Measurements from ENCODE around the gene GRM8. TPM values are rescaled to one million over a fixed set of nuclear protein-coding genes. Genes with fewer than 3 reads are reported as not detected.

GRM8 gene
- total RNA-seq, 1 donor from 2014 or later, result 0.72 TPM

DNA sequence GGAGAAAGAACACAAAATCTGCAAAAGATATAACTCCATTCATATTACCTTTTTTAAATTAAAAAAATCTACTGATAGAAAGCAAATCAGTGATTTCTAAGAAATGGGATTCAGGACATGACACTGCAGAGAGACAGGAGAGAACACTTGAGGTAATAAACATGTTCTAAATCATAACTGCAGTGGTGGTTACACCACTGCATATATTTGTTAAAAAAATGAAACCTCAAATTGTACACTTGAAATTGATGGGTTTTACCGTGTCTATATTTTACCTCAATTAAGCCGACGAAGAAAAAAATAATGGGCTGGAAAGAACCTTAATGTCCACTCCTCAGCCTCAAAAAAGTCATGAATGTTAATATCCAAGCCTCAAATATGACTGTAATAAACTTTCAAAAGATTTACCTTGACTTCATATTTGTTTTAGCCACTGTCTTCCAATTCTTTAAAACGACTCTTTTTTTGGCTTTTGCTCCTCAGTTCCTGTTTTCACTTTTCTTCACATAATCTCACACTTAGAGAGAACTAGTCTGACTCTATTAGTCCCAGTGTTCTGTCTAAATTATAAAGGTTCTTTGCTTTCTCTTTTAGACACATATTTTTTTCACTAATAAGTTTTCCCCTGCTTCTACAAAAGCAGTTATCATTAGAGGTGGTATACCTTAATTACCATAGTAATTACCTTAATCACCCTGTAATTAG, 502.4 kb downstream of the GRM8 start:
- DNase-seq (ENCODE audit: low read depth), result no peak

GRCh38 chr7:126728967-126729366, 523.8 kb downstream of the GRM8 start:
- DNase-seq (ENCODE audit: low read depth), result no peak

GRCh38 chr7:126727930-126728391, 524.8 kb downstream of the GRM8 start:
- peak; percentile 36 for DNase-seq (ENCODE audit: low read depth)

GRCh38 chr7:126723966-126724544, 528.7 kb downstream of the GRM8 start:
- no peak for DNase-seq (ENCODE audit: low read depth)

GRCh38 chr7:126720232-126720631, 532.5 kb downstream of the GRM8 start:
- DNase-seq (ENCODE audit: low read depth), result peak; percentile 17

GRCh38 chr7:126718419-126718818, 534.3 kb downstream of the GRM8 start:
- no peak for DNase-seq (ENCODE audit: low read depth)

DNA sequence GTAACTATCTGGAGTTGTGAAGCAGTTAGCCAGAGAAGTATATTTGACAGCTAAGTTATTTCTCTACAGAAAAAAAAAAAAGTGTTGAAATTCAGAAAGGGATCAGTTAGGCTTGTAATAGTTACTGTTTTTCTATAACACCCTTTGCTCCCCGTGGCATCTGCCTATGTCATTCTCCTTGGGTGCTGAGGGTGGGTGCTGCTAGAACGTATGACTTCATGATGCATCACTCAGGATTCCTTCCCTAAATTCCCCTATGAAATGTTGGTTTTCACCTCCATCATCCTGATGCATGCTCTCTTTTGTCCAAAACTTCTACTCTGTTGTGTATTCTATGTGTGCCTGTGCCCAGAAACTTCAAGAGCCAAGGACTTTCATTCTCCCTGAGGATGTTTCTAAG, 536.4 kb downstream of the GRM8 start:
- no peak for DNase-seq (ENCODE audit: low read depth)

- peak; percentile 48 for DNase-seq (ENCODE audit: low read depth)
Observed at GRCh38 chr7:126715076-126715475, 537.7 kb downstream of the GRM8 start.

- DNase-seq (ENCODE audit: low read depth), result peak; percentile 28
Observed at GRCh38 chr7:126702242-126703016, 550.3 kb downstream of the GRM8 start.

- DNase-seq (ENCODE audit: low read depth), result peak; percentile 91
Observed at GRCh38 chr7:126700807-126701604, 551.7 kb downstream of the GRM8 start.

DNA sequence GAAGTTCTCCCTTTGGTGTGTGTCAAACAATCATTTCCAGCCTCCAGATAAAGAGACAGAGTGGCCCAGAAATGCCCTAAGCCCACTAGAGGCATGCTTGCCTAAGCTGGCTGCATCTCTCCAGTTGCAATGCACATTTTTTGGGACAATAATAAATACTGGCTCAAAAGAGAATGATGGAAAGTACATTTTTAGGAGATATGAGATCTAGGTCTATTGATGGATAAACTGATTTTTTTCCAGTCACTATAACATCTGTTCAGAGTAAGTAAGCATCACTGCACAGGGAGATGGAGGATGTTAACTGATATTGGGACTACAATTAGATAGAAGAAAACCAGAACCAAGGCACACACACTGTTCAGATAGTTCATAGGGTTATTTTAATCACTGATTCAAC, 553.0 kb downstream of the GRM8 start:
- no peak for DNase-seq (ENCODE audit: low read depth)

DNA sequence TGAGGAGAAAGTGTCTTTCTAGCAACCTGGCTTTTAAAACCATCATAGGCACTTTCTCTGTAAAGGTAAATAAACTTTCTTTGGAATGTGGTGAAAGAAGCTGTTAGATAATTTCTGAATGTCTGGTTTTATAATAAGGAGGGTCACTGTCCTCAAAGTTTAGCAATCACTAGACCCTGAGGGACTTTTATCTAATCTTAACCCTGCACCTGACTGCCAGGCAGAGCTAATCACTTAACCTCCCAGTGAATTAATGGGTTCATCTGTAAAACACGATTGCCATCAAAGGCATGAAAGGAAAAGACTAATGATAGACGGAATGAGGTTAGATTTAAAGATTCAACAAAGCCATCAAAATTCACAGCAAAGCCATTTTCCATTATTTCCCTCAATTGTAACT, 553.8 kb downstream of the GRM8 start:
- no peak for DNase-seq (ENCODE audit: low read depth)

DNA sequence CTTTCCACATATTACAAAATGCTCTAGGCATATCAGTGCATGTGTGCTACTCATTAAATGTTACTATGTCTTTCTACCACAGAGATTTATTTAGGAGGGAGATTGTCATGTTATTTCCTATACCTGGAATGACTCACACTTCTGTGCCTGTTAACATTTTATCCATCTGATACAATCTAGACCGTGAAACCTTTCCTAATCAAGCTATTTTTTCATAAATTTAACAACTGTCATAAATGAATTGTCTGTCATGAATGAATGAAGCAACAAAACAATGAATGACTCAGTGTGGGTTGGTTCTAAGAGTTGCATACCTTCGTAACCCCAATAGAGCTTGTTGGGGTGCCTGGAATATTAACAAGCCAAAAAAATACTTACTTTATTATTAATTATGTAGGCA, 554.3 kb downstream of the GRM8 start:
- no peak for DNase-seq (ENCODE audit: low read depth)

GRCh38 chr7:126696256-126697038, 556.3 kb downstream of the GRM8 start:
- no peak for DNase-seq (ENCODE audit: low read depth)

GRCh38 chr7:126690848-126691751, 561.6 kb downstream of the GRM8 start:
- no peak for DNase-seq (ENCODE audit: low read depth)

DNA sequence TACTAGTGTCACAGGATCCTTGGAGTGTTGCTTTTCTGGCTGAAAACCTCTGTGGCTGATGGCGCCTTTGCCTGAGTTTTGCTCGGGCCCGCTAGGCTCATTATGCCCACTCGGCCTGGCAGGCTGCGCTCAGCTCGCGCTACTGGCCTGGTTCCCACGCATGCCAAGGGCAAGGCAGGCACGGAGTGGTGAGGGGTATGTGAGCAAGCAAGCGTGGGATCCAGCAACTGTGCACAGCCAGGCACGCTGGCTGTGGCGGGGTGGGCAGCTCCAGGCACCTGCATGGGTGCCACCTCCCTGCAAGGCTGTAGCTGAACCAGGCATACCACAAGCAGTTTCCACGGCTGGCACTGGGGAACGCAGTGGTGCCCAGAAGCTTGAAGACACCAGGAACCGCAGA, 562.6 kb downstream of the GRM8 start:
- DNase-seq (ENCODE audit: low read depth), result no peak

- peak; percentile 28 for DNase-seq (ENCODE audit: low read depth)
Observed at GRCh38 chr7:126689037-126689436, 563.7 kb downstream of the GRM8 start.

DNA sequence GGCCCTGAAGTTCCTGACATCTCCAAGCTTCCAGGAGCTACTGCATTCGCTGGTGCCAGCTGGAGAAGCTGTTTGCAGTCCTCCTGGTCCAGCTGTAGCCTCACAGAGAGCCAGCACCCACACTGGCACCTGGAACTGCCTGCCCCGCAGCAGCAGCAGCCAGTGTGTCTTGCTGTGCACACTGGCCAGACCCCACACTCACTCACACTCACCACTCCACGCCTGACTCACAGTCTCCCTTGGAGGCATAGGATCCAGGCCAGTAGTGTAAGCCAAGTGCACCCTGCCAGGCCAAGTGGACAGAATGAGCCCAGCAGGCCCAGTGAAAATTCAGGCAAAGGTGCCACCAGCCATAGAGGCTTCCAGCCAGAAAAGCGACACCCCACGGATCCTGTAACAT, 566.3 kb downstream of the GRM8 start:
- no peak for DNase-seq (ENCODE audit: low read depth)

- no peak for DNase-seq (ENCODE audit: low read depth)
Observed at GRCh38 chr7:126685596-126685995, 567.1 kb downstream of the GRM8 start.

All from myocyte (in vitro differentiated cells).